ENCODE measurements around the gene PGAM1. TPM values are rescaled to one million over a fixed set of nuclear protein-coding genes. Genes with fewer than 3 reads are reported as not detected.

Gene PGAM1
- total and polyA plus RNA-seq, 2 of the 13 experiments (the other 11 are each of a cell fraction or from before 2014, with no cell fraction given), result 354 to 483 TPM

DNA sequence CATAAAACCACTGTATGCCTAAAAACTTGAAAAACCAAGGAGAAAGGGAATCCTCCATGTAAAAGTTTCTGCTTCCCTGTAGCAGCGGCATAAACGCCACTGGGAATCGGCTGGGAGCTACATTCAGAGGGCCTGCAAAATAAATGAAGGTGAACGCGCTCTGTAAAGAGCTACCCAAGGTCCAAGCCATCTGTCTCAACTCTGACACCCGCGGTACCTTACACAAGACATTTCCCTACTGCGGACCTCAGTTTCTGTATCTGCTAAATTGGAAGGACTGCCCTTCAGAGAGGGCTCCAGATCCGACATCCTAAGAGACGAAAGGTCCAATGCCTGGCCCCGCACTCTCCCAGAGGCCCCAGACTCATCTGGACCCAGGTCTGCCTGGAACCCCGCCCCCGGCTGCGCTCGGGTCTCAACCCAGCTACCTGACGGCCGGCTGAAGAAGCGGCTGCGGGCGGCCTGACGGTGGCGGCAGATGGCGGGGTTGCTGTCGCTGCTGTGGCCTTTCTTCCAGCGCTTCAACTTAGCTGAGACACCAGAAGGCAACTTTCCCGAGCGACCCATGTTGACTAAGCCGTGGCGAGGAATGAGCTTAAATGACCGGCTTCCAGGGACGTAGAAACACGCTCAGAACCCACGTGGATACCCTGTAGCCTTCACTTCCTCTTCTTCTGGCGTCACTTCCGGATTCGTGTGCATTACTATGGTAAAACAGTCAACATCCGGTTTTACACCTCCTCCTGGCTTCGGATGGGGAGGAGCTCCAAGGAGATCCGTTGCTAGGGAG, 25.1 kb upstream of the PGAM1 start, which contains the start of gene RRP12 (continued):
- 0 out of 2 replicates have a peak, but pooled peaks have one; percentile 57 for TF ChIP-seq TBX3 (IDR thresholded peaks at IDR 0.05; ENCODE audit: borderline replicate concordance)
- 0 out of 2 replicates have a peak, but pooled peaks have one; percentile 26 for TF ChIP-seq SP2 (CRISPR knock-in tag; IDR thresholded peaks at IDR 0.05)
- TF ChIP-seq SMARCC2 (IDR thresholded peaks at IDR 0.05), result no peak
- TF ChIP-seq NCOA1 (CRISPR knock-in tag; IDR thresholded peaks at IDR 0.05), result no peak
- no peak for TF ChIP-seq SAFB2 (CRISPR knock-in tag; IDR thresholded peaks at IDR 0.05; ENCODE audit: borderline replicate concordance, low read depth)
- no peak for TF ChIP-seq ZSCAN20 (CRISPR knock-in tag; IDR thresholded peaks at IDR 0.05; ENCODE audit: borderline replicate concordance)
- TF ChIP-seq CC2D1A (CRISPR knock-in tag; IDR thresholded peaks at IDR 0.05), result no peak
- no peak for TF ChIP-seq FLYWCH1 (CRISPR knock-in tag; IDR thresholded peaks at IDR 0.05)
- TF ChIP-seq, protein P1, sequence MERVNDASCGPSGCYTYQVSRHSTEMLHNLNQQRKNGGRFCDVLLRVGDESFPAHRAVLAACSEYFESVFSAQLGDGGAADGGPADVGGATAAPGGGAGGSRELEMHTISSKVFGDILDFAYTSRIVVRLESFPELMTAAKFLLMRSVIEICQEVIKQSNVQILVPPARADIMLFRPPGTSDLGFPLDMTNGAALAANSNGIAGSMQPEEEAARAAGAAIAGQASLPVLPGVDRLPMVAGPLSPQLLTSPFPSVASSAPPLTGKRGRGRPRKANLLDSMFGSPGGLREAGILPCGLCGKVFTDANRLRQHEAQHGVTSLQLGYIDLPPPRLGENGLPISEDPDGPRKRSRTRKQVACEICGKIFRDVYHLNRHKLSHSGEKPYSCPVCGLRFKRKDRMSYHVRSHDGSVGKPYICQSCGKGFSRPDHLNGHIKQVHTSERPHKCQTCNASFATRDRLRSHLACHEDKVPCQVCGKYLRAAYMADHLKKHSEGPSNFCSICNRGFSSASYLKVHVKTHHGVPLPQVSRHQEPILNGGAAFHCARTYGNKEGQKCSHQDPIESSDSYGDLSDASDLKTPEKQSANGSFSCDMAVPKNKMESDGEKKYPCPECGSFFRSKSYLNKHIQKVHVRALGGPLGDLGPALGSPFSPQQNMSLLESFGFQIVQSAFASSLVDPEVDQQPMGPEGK (CRISPR knock-in tag; IDR thresholded peaks at IDR 0.05), result no peak
- TF ChIP-seq, protein P2, sequence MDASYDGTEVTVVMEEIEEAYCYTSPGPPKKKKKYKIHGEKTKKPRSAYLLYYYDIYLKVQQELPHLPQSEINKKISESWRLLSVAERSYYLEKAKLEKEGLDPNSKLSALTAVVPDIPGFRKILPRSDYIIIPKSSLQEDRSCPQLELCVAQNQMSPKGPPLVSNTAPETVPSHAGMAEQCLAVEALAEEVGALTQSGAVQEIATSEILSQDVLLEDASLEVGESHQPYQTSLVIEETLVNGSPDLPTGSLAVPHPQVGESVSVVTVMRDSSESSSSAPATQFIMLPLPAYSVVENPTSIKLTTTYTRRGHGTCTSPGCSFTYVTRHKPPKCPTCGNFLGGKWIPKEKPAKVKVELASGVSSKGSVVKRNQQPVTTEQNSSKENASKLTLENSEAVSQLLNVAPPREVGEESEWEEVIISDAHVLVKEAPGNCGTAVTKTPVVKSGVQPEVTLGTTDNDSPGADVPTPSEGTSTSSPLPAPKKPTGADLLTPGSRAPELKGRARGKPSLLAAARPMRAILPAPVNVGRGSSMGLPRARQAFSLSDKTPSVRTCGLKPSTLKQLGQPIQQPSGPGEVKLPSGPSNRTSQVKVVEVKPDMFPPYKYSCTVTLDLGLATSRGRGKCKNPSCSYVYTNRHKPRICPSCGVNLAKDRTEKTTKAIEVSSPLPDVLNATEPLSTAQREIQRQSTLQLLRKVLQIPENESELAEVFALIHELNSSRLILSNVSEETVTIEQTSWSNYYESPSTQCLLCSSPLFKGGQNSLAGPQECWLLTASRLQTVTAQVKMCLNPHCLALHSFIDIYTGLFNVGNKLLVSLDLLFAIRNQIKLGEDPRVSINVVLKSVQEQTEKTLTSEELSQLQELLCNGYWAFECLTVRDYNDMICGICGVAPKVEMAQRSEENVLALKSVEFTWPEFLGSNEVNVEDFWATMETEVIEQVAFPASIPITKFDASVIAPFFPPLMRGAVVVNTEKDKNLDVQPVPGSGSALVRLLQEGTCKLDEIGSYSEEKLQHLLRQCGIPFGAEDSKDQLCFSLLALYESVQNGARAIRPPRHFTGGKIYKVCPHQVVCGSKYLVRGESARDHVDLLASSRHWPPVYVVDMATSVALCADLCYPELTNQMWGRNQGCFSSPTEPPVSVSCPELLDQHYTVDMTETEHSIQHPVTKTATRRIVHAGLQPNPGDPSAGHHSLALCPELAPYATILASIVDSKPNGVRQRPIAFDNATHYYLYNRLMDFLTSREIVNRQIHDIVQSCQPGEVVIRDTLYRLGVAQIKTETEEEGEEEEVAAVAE (CRISPR knock-in tag; IDR thresholded peaks at IDR 0.05; ENCODE audit: borderline replicate concordance), result no peak
- no peak for TF ChIP-seq ZNF317 (CRISPR knock-in tag; IDR thresholded peaks at IDR 0.05)
- no peak for TF ChIP-seq ZNF350 (CRISPR knock-in tag; IDR thresholded peaks at IDR 0.05; ENCODE audit: borderline replicate concordance, low read depth)
- TF ChIP-seq KDM3A (CRISPR knock-in tag; IDR thresholded peaks at IDR 0.05; ENCODE audit: low read depth), result no peak
- TF ChIP-seq FOXK2 (IDR thresholded peaks at IDR 0.05), result peak; percentile 96
- TF ChIP-seq RNF2 (conservative IDR thresholded peaks at IDR 0.05; ENCODE audit: low read depth), result 0 out of 2 replicates have a peak, but pooled peaks have one; percentile 36
- TF ChIP-seq TCF7 (IDR thresholded peaks at IDR 0.05; ENCODE audit: low read depth), result no peak
- TF ChIP-seq WIZ (CRISPR knock-in tag; IDR thresholded peaks at IDR 0.05), result no peak
- TF ChIP-seq MBNL3 (CRISPR knock-in tag; conservative IDR thresholded peaks at IDR 0.05), result no peak
- TF ChIP-seq, protein P3, sequence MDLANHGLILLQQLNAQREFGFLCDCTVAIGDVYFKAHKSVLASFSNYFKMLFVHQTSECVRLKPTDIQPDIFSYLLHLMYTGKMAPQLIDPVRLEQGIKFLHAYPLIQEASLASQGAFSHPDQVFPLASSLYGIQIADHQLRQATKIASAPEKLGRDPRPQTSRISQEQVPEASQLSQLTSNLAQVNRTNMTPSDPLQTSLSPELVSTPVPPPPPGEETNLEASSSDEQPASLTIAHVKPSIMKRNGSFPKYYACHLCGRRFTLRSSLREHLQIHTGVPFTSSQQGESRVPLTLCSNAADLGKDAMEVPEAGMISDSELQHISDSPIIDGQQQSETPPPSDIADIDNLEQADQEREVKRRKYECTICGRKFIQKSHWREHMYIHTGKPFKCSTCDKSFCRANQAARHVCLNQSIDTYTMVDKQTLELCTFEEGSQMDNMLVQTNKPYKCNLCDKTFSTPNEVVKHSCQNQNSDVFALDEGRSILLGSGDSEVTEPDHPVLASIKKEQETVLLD (CRISPR knock-in tag; IDR thresholded peaks at IDR 0.05; ENCODE audit: low read depth), result no peak
- no peak for TF ChIP-seq ZNF552 (CRISPR knock-in tag; IDR thresholded peaks at IDR 0.05; ENCODE audit: borderline replicate concordance)
- peak; percentile 86 for TF ChIP-seq GATAD1 (CRISPR knock-in tag; IDR thresholded peaks at IDR 0.05)
- TF ChIP-seq CAMTA2 (CRISPR knock-in tag; IDR thresholded peaks at IDR 0.05; ENCODE audit: borderline replicate concordance), result no peak
- no peak for TF ChIP-seq ZNF619 (CRISPR knock-in tag; IDR thresholded peaks at IDR 0.05)
- TF ChIP-seq ZNF337 (CRISPR knock-in tag; IDR thresholded peaks at IDR 0.05; ENCODE audit: borderline replicate concordance, low read depth), result no peak

All from HepG2 (cell line).